ENCODE results near the gene TIPIN. TPM values are rescaled to one million over a fixed set of nuclear protein-coding genes. Genes with fewer than 3 reads are reported as not detected.

The TIPIN gene
- total RNA-seq, 1 experiment from 2014 or later: 27.0 TPM

GRCh38 chr15:66302489-66303278 lies 53.8 kb downstream of the TIPIN start:
- CTCF ChIA-PET: interaction anchor here (0.6 kb wide), 1 partner anchor 17 kb away, joined by 5 read pairs; no protein-coding TSS in a partner anchor
- H3K9me3 Mint-ChIP-seq (ENCODE audit: low read depth, unreplicated experiment): no peaks in the 10 kb centered on the region
- no peaks in the 10 kb centered on the region for H3K36me3 Mint-ChIP-seq (ENCODE audit: insufficient read depth, unreplicated experiment)
- no peak for DNase-seq
- H3K4me3 Mint-ChIP-seq (ENCODE audit: low read depth, unreplicated experiment): no peak overlapping the region
- BruUV-seq (replicated peaks): no TSS peak
- no peaks in the 10 kb centered on the region for H3K27me3 Mint-ChIP-seq (ENCODE audit: unreplicated experiment)
- intact Hi-C loops (cut with micrococcal nuclease; ENCODE audit: unreplicated experiment): no loop called here
- TF ChIP-seq, protein P1, sequence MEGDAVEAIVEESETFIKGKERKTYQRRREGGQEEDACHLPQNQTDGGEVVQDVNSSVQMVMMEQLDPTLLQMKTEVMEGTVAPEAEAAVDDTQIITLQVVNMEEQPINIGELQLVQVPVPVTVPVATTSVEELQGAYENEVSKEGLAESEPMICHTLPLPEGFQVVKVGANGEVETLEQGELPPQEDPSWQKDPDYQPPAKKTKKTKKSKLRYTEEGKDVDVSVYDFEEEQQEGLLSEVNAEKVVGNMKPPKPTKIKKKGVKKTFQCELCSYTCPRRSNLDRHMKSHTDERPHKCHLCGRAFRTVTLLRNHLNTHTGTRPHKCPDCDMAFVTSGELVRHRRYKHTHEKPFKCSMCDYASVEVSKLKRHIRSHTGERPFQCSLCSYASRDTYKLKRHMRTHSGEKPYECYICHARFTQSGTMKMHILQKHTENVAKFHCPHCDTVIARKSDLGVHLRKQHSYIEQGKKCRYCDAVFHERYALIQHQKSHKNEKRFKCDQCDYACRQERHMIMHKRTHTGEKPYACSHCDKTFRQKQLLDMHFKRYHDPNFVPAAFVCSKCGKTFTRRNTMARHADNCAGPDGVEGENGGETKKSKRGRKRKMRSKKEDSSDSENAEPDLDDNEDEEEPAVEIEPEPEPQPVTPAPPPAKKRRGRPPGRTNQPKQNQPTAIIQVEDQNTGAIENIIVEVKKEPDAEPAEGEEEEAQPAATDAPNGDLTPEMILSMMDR (IDR thresholded peaks at IDR 0.05; ENCODE audit: unreplicated experiment): no peak
- H3K4me1 Mint-ChIP-seq (ENCODE audit: low read depth, unreplicated experiment): no peaks in the 10 kb centered on the region
- H3K27ac Mint-ChIP-seq (ENCODE audit: unreplicated experiment): no peak overlapping the region

DNA sequence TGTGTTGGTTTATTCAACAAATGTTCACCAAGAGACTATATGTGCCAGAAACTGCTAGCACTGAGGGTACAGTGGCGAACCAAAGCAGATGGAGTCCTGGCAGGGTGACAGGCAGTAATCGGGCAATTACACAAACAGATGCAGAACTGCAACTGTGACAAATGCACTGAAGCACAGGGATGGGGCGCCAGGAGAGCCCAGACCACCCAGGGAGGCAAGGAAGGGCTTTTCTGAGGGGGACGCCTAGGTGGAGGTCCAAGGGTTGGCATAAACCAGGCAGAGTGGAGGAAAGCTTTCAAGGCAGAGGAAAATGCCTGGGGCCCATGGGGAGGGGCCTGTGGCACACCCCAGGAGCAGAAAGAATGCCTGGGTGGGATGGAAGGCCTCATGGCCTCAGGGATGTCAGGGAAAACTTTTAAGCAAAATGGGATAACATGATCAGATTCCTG lies 57.7 kb downstream of the TIPIN start:
- no TSS peak for BruUV-seq (replicated peaks)
- Mint-ChIP-seq H3K4me3 (ENCODE audit: low read depth, unreplicated experiment) (no peak overlapping the region), H3K4me1 (ENCODE audit: low read depth, unreplicated experiment) (peaks cover 10% of the 10 kb centered on the region), H3K27ac (ENCODE audit: unreplicated experiment) (no peak overlapping the region), H3K9me3 (ENCODE audit: low read depth, unreplicated experiment) (no peaks in the 10 kb centered on the region), H3K36me3 (ENCODE audit: insufficient read depth, unreplicated experiment) (peaks cover 11% of the 10 kb centered on the region), H3K27me3 (ENCODE audit: unreplicated experiment) (no peaks in the 10 kb centered on the region)
- TF ChIP-seq, protein P1 (IDR thresholded peaks at IDR 0.05; ENCODE audit: unreplicated experiment): no peak
- DNase-seq: no peak
- CTCF ChIA-PET: interaction anchor here (0.5 kb wide), 1 partner anchor 8 kb away, joined by 3 read pairs; no protein-coding TSS in a partner anchor
- intact Hi-C loops (cut with micrococcal nuclease; ENCODE audit: unreplicated experiment): no loop called here

- H3K27me3 Mint-ChIP-seq (ENCODE audit: unreplicated experiment): no peaks in the 10 kb centered on the region
- CTCF ChIA-PET: interaction anchor here (0.6 kb wide), 1 partner anchor 1677 kb away, joined by 3 read pairs; no protein-coding TSS in a partner anchor
- H3K4me1 Mint-ChIP-seq (ENCODE audit: low read depth, unreplicated experiment): peaks cover 19% of the 10 kb centered on the region
- no peak for DNase-seq
- TF ChIP-seq, protein P1 (IDR thresholded peaks at IDR 0.05; ENCODE audit: unreplicated experiment): no peak
- H3K9me3 Mint-ChIP-seq (ENCODE audit: low read depth, unreplicated experiment): no peaks in the 10 kb centered on the region
- no peak overlapping the region for H3K4me3 Mint-ChIP-seq (ENCODE audit: low read depth, unreplicated experiment)
- intact Hi-C loops (cut with micrococcal nuclease; ENCODE audit: unreplicated experiment): no loop called here
- no peak overlapping the region for H3K27ac Mint-ChIP-seq (ENCODE audit: unreplicated experiment)
- H3K36me3 Mint-ChIP-seq (ENCODE audit: insufficient read depth, unreplicated experiment): peaks cover 27% of the 10 kb centered on the region
- BruUV-seq (replicated peaks): no TSS peak
Observed at GRCh38 chr15:66296186-66296585, 60.3 kb downstream of the TIPIN start.

- peak overlapping the region; percentile 80 for H3K4me3 Mint-ChIP-seq (ENCODE audit: low read depth, unreplicated experiment)
- intact Hi-C loops (cut with micrococcal nuclease; ENCODE audit: unreplicated experiment): no loop called here
- peak overlapping the region; percentile 50 for H3K27ac Mint-ChIP-seq (ENCODE audit: unreplicated experiment)
- H3K36me3 Mint-ChIP-seq (ENCODE audit: insufficient read depth, unreplicated experiment): peaks cover 27% of the 10 kb centered on the region
- CTCF ChIA-PET: interaction anchor here (0.7 to 1.3 kb wide), 2 partner anchors 203 to 204 kb away, joined by 3 read pairs; partner anchors contain the start of gene SNAPC5
- DNase-seq: no peak
- BruUV-seq (replicated peaks): no TSS peak
- H3K27me3 Mint-ChIP-seq (ENCODE audit: unreplicated experiment): no peaks in the 10 kb centered on the region
- TF ChIP-seq, protein P1 (IDR thresholded peaks at IDR 0.05; ENCODE audit: unreplicated experiment): no peak
- no peaks in the 10 kb centered on the region for H3K9me3 Mint-ChIP-seq (ENCODE audit: low read depth, unreplicated experiment)
- peaks cover 28% of the 10 kb centered on the region for H3K4me1 Mint-ChIP-seq (ENCODE audit: low read depth, unreplicated experiment)
Observed at GRCh38 chr15:66294932-66295235, 61.6 kb downstream of the TIPIN start.

All from Calu3 (cell line).